GM12873 (cell line): ENCODE results near the gene TCP11L1.

Experiments used
- TF ChIP-seq, protein P1 (sequence below): IDR thresholded peaks from 2 replicates; pipeline ENCODE4 v1.5.1; 2012; ENCODE audit warnings: low read depth, mild to moderate bottlenecking, moderate library complexity, low read length, control low read depth; ENCODE audit not compliant: insufficient read depth; ENCODE audit errors: missing control alignments

The TCP11L1 gene

DNA sequence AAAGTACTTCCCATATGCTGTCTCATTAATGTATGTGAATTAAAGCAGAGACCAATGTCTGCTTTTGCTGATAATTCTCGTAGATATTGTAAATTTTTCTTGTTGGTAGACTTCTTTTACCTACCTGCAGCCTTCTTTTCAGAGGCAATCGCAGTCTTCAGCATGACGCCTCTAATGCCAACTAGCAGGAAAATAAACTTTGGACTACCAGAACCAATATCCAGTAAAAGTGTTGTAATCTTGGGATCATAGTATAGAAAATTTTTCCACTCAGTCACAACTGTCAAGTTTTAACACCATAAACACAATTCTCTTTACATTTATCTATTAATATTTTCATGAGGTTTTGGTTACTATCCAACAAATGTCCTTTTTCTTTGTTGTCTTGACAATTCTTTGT is 21.4 kb upstream of the TCP11L1 start:
- TF ChIP-seq, protein P1, sequence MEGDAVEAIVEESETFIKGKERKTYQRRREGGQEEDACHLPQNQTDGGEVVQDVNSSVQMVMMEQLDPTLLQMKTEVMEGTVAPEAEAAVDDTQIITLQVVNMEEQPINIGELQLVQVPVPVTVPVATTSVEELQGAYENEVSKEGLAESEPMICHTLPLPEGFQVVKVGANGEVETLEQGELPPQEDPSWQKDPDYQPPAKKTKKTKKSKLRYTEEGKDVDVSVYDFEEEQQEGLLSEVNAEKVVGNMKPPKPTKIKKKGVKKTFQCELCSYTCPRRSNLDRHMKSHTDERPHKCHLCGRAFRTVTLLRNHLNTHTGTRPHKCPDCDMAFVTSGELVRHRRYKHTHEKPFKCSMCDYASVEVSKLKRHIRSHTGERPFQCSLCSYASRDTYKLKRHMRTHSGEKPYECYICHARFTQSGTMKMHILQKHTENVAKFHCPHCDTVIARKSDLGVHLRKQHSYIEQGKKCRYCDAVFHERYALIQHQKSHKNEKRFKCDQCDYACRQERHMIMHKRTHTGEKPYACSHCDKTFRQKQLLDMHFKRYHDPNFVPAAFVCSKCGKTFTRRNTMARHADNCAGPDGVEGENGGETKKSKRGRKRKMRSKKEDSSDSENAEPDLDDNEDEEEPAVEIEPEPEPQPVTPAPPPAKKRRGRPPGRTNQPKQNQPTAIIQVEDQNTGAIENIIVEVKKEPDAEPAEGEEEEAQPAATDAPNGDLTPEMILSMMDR: no peak

DNA sequence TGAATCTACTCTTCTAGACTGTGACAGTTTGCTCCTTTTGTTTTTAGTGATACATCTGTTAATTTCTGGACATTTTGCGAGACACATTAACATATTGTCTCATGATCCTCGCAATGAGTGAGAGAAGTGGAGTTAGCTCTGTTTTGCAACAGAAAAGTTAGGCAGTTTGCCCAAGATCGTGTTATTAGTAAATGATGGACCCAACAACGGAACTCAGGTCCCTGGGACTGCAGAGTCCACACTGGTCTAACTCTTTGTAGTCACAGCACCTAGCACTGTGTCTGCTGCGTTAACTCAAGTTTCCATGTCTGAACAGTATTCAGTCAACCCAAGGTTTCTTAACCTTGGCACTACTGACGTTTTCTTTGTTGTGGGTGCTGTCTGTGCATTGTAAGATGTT is 20.5 kb upstream of the TCP11L1 start:
- TF ChIP-seq, protein P1: no peak

DNA sequence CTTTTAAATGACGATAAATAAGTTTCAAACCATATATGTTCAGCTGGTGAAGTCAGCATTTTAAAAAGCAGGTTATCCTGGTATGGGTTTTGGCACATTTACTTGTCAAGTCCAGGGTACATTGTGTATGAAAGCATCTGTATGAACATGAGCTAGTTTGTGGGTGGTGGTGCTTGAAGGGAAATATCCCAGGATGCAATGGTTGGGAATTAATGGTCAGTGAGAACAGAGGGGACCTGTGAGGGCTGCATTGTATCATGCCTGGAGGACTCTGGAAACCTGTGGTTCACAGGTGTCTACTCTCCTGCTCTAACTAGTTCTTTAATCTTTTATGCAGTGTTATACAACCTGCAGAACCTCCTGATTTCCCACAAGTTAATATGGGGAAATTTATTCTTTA is 17.9 kb upstream of the TCP11L1 start:
- TF ChIP-seq, protein P1: no peak

DNA sequence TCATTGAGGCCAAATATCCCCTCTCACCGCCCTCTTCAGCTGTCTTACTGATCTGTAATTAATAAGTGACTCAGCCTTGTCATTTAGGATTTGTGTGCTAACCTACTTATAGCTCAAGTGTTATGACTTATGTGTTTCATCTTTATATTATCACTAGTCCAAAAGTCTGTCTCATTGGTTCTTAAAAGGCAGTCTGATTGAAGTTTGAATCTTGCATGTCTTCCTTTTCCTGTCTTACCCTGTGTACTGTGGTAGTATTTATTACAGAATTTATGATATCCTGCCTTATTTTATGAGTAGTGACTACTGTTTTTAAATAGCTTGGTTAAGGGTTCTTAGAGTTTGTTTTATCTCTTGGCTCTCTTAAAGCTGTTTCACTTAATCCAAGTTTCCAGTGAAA is 17.4 kb upstream of the TCP11L1 start:
- TF ChIP-seq, protein P1: no peak

DNA sequence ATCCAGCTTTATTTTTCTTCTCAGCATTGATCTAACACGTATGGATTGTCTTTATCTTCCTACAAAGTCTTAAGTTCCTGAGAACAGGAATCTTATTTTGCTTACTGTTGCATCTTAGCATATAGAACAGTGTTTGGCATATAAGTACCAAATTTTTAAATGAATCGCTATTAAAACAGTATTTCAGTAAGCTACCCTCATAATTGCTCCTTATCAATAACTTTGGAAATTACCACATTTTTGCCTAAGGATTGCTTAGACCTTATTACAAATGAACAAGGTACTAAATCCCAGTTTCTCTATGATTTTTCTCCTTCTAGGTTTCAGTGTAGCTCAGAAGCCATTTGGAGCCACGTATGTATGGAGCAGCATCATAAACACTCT is 14.0 kb upstream of the TCP11L1 start:
- TF ChIP-seq, protein P1: no peak

DNA sequence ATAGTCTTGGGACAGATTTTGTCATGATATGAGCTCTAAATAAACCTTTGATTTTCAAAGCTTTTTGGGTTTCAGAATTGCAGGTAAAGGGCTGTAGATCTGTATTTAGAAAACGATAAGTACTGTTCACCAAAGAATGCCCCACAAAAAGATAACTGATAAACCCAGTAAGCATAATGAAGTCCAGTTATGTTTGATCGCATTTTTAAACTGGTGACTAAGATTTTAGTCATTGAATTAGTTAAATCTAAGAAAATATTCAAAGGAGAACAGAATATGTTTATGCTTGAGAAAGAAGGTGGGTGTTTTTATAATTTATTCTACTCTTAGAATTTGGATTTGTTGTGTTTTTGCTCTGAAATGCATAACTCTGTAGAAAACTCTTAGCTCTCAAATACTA is 12.1 kb upstream of the TCP11L1 start:
- TF ChIP-seq, protein P1: no peak

DNA sequence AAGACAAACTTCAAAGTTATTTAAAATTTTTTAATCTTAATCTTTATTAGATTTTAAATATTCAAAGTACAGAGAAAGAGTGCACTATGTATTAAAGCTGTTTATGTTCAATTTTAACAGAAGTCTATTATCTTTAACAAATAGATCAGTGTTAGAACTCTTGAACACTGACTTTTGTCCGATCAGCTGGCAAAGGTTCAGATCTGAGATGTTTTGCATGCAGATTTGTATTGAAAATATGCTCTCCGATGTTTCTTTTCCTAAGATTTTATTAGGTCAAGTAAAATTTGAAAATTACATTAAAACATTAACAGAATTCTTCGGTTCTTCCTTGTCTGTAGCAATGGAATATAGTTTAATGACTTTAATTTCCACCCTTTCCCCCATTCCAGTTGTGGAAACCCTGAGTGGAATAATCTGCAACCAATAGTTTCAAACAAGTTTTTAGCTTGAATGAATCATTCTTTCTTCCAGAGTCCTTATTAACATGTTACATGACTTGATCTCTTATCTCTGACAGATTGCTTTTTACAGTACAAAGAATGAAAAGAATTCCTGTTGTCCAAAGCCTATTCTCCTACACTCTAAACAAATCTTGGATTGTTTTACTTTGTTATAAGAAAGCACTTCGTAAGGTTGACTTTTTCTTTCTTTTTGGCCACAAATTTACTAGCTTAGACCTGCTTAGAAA is 11.4 kb upstream of the TCP11L1 start:
- TF ChIP-seq, protein P1: no peak
